ENCODE results near the gene ST3GAL4.

The ST3GAL4 gene

DNA sequence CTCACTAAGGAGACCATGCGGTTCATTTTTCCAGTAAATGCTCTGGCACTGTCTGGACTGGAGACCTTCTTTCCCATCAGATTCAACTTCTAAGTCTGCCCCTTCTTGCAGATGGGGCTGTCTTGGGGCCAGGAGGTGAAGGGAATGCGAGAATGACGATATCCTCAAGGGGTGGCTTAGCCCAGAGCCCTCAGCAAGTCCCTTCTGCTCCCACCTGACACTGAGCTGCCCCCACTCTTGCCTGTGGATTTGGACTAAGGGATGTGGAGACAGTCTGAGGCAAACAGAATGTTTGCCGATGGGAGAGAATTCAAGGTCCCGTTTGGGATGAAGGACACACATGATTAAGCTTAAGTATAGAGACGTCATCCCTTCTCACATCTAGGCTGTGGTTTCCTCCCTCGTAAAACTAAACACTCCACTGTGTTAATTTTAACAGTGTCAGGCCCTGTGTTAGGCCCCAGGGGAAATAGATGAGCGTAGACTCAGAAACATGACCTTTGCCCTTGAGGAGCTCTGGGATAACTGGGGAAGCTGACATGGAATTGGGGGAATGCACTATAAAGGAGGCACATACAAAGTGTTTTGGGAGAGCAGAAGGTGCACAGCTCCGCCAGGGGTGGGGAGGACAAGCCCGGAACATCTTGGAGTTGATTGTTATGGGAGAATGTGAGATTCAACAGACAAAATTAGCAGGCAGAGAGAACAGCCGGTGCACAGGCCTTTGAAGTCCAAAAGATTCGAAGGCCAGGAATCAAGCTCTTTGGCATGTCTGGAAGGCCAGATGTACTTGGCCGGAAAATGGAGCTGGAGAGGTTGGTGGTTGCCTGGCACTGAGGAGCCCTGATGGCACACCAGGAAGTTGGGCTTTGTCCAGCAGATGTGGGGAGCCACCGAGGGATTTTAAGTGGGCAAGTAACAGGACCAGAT is 71.6 kb downstream of the ST3GAL4 start:
- DNase-seq, result no peak

DNA sequence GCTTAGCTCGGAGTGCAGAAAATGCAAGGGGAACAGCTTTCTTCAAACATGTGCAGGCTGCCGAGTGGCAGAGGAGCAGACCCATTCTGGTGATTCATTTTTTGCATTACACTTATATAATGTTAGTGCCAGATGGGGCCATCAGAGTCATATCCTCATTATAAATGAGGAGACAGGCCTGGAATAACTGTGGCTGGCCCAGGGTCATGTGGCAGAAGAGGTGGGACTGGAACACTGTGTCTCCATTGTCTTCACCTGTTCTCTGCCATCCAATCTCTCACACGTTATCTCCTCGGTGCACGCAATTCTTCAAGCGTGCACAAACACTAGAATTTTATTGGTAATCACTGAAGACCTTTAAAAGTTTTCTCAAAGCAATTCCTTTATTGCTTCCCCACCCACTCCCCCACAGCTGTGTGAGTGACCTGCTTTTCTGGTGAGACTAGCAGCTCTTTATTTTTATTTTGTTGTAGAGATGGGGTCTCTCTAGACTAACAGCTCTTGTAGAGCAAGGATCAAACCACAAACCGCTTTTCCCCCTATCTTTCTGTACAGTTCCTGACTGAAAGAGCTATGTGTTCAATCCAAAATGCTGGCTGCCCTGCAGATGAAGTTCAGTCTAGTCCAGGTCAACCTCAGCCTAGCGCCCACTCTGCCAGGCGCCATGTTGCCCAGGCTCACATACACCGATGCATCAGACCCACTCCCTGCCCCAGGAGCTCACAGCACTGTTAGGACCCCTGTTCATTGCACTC is 75.3 kb downstream of the ST3GAL4 start:
- no peak for DNase-seq

DNA sequence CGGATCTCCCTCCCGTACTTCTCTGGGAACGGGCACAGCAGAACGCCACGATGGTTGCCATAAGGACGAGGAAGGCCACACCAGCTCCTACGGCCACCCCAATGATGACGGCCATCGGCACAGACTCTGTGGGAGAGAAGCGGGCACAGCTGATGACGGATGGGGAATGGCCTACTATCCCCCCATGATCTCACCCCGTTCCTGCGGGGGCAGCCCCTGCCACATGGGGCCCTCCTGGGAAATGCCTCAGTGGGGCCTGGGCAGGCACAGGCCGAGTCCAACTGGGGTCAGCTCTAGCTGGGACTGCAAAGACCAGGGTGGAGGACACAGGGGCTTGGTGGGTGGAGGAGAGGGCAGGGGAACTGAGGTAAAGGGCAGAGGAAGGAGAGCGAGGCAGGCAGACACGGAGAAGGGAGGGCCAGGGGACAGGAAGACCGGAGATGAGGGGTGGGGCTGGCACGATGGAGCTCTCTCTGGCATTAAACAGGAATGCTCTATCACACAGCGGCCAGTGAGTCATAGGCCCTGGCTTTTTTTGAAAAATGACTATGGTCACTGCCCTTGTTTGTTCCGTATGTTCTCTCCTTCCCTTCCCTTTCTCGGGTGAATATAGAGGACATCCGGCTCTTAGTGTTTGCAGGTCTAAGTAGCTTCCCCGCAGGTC is 76.0 kb downstream of the ST3GAL4 start:
- DNase-seq, result no peak

DNA sequence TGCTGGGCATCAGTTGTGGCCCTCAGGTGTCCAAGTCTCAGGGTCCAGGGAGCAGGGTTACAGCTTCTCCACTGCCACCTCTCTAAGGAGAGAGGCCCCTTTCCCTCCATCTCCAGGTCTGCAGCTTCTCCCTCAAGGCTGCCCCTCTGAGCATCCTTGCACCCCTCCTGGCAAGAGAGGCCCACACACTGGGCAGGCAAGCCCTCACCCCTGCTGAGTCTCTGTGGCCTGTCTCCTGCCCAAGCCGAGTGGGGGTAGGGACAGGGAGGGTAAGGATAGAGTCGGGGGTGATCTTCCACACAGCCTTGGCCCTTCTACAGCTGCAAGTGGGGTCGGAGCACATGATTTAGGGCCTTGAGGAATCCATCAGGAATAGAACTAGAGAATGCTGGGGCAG is 76.6 kb downstream of the ST3GAL4 start:
- no peak for DNase-seq

DNA sequence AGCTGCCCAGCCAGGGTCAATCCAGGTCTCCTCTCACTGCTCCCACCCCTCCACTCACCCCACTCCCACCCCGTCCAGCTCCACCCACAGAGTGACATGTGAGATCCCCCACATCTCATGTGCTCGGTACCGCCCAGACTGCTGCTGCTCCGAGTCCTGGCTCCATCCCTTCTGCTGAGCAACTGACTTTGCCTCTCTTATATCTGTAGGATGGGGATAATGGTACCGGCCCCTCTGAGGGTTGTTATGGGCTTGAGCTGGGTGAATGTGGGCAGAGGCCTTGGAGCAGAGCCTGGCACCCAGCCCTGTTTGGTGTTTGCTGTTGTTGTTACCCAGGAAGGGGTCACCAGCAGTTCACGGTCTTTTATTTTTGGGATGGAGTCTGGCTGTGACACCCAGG is 77.0 kb downstream of the ST3GAL4 start:
- no peak for DNase-seq

DNA sequence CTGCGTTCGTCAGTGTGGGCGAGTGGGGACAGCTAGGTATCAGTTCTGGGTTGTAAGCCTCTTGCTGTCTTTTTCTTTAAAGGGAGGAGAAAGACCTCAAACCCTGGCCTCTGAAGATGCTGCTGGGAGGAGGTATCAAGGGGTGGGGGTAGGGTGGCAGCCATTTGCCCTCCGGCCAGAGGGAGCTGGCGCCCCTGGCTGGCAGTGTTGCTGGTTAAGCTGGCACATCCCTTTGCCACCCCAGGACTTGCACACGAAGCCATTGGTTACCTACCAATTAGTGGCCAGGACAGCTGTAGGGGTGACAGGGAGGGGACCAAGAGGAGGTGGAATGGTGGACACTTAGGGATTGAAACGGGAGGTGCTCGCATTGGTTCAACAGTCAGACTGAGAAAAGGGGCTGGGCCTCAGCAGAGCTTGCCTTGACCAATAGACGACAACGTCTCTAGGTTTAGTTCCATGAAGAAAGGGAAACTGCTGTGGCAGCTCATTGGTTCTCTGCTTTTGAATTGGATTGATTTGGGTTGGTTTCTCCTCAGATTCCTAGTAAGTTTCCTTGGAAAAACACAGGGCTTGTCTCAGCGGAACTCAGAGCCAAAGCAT is 77.9 kb downstream of the ST3GAL4 start:
- DNase-seq, result no peak

DNA sequence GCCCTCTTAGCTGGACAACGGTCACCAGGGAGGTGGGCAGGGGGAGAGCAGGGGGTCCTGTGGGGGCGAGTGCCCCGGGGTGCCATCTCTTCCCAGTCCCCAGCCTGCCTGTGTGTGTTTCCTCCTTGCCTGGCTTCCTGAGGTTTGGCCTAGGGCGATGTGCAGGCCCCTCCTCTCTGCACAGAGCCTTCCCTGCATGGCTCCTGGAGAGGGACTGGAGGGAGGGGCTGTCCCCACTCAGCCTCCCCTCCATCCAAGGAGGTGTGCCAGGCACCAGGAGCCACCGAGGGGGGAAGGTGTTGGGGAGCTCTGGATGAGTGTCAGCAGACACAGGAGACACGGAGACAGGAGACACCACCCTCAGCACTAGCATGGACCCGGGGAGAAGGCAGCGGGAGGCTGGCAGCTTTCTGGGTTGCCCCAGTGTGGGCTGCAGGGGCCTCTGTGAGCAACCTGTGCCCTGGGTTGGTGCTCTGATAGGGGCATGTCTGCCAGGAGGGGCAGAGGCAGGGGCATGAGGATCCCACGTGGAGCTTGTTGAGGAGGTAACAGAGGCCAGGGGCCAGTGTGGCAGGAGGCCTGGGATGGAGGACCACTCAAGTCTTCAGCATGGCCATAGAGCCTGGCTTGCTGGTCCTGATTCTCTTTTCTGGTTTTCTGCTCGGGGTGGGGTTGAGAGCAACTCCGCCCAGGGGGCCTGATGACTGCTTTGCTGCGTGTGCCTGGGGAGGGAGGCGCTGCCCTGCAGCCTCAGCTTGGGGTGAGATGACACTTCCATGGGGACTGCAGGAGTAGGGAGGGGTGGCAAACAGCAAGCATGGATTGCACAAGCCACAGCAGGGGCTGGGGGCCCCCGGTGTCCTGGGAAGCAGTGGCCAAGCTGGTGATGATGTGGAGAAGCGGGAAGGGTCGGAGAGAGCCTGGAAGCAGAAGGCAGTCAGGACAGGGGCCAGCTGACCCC is 78.8 kb downstream of the ST3GAL4 start:
- DNase-seq, result no peak

DNA sequence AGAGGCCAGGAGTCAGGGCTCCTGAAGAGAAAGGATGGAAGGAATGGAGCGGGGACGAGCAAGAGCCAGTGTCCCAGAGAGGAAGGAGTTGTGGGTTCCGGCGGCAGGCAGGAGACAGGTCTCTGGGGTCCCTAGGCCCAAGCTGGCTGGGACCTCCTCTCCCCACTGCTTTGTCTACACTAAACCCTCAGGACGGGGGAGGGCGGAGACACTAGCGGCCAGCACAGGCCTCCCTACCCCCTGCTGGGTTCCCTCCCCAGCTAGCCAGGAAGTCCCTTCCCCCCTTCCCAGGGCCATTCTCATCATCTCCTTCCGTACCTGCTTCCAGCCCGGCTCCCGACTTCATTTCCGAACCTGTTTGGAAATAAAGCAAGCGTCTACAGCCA is 79.5 kb downstream of the ST3GAL4 start:
- DNase-seq, result no peak

DNA sequence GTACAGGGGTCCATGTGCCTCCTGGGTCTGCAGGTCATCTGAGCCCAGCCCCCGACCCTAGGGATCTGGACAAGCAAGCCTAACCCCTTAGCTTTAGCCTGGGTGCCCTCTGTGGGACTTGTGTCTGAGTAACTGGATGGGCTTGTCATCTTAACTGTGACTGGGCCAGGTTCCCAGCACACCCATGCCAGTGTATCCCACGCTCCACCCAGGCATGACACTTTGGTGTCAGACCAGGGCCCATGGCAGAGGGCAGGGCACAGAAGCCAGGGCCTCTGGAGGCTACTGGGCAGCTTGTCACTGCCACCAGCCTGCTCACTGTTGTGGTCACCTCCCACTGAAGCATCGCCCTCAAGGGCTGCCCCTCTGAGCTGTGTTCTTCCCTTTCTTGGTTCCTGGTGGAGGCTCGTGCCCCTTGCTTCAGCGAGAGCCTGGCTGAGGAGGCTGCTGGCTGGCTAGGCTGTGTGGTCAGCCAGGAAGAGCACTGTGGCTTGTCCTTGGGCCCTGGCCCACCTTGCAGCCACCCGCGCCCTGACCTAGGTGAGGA is 80.8 kb downstream of the ST3GAL4 start:
- DNase-seq, result peak; percentile 12 to 56 (median 30)

DNA sequence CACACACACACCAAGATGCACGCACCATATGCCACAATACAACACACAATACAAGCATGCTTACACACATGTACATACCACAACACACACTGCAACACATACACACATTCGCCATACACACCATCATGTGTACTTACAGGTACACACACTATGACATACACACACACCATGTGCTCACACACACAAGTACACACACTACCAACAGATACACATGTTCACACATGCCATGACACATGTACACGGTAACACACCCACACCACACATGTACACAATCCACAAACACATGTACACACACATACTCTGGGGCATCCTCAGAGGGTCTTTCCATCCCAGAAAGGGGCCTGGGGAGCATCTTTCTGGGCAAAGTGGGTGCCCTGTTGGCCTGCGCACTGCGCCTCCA is 82.2 kb downstream of the ST3GAL4 start:
- no peak for DNase-seq

DNA sequence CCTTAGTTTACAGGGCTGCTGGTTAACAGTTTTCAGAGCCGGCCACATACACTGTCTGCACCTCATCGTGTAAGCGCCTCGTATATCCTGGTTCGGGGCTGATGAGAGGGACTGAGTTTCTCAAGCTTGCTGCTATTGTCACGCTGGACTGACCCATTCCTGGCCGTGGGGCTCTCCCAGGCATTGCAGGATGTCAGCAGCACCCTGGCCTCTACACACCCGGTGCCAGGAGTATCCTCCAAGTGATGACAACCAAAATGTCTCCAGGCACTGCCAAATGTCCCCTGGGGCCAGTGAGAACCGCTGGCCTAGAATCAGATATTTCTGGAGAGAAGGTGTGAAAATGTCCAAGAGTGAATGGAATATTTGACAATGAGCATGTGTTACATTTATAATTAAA is 82.8 kb downstream of the ST3GAL4 start:
- DNase-seq, result no peak

DNA sequence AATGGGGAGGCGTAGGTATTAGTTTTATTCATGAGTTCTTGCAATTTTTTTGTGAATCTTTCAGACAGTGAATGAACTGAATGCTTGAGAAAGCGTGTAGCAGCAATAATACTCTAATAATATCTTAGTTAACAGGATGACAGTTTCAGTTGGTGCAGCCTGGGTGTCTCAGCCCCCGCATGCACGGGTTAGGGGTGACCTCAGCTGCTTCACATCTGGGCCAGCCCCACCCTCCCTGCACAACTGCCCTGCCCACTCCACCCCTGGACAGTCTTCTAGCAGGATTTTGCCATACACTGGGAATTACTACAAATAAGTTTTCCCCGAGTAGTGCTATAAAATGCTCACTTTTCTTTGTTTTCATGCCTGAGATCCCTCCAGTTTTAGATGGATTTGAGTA is 83.2 kb downstream of the ST3GAL4 start:
- DNase-seq, result peak; percentile 22 to 71 (median 47)

DNA sequence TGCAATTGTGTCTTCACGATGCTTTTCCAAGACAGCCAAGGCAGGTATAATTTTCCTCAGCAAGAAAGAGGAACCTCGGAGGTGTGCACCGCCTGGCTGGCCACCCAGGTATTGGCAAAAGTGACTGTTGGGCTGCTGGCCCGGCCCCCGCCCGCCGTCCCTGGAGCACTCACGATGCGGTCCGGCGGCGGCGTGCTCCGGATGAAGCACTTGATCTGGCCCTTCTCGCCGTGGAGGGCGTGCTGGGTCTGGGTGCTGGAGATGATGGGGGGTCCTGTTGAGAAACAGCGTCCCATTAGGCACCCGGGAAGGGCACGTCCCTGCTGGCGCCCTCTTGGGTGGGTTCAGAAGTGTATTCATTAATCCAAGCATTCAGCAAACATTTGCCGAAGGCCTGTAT is 84.8 kb downstream of the ST3GAL4 start:
- DNase-seq, result no peak

DNA sequence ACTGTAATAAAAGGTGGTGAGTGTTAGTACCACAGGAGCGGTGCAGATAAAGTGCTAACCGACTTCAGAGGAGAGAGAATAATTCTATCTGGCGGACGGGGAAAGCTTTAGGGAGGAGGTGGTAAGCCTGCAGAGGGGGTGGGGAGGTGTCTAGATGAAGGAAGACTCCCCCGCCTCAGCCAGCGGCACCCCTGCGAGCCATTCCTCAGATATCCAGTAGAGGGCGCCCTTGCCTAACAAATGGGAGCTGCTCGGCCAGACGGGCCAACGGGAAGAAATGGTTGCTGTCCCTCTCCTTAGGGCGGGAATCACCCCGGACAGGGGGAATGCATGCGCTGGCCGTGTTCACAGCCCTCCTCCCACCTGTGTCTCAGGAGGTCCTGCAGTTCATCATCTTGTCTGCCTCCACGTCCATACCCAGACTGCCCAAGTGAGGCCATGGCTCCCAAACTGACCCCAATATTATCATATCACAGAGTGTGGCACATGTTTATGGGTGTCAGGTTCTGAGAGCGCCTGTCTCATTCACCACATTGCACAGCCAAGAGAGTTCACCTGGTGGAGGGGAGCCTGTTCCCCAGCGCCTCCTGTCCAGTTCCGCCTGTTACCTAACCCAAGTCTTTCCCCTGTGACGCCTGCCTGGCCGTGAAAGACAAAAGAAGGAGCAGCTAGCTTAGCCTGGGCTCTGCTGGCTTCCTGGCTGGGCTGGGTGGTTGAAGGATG is 85.5 kb downstream of the ST3GAL4 start:
- DNase-seq, result peak; percentile 75 to 88 (median 82)

DNA sequence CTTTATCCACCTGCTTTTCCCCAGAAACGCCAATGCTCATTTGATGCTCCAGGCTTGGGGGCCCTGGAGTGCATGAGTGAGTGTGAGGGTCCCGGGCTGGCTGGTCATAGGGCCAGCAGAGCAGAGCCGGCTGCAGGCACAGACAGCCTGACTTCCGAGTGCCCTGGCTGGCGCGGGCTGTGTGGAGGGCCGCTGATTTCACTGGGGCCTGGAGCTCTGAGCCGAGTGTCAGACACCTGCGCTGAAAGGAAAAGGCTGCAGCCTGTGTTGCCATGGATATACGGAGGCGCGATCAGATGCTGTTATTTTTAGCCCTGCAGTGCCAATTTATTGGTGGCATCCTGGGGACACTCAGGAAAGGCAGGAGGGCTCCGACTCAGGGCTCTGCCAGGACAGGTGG is 87.6 kb downstream of the ST3GAL4 start:
- DNase-seq, result no peak

DNA sequence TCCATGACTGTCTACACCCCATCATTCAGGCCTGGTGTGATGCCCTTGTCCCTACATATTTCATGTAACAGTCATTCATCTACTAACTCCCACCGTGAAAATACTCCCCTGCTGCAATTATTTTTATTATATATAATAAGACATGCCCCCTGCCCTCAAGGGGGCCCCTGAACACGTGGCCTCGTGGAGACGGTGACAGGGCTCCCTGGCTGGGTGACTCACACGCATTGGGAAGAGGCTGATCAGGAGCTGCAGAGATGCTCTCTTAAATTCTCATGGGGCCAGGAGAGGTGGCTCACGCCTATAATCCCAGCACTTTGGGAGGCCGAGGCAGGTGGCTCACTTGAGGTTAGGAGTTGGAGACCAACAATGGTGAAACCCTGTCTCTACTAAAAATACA is 88.6 kb downstream of the ST3GAL4 start:
- DNase-seq, result no peak

DNA sequence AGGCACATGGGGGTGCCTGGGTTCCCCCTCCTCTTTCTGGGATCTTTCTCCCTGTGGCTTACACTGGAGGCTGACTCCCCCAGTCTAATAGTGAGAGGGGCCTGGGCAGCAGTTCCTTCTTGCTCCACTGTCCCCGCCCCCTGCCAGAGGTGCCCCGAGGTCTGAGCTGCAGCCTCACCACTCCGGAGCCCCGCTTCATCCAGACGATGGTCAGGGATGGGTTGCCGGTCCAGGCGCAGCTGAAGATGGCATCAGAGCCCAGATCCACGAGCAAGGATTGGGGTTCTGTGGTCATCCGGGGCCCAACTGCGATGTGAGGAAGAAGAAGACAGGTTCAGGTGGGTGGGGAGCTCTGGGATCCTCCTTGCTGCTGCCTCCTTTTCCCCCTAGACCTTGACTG is 91.1 kb downstream of the ST3GAL4 start:
- DNase-seq, result no peak

DNA sequence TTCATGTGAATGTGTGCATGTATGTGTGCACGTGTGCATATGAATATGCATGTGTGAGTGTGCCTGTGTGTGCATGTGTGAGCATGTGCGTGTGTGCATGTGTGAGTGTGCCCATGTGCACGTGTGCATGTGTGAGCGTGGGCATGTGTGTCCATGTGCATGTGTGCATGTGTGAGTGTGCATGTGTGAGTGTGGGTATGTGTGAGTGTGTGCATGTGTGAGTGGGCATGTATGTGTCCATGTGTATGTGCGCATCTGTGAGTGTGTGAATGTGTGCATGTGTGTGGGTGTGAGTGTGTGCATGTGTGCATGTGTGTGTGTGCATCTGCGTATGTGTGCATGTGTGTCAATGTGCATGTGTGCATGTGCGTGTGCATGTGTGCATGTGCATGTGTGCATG is 94.7 kb downstream of the ST3GAL4 start:
- no peak for DNase-seq

DNA sequence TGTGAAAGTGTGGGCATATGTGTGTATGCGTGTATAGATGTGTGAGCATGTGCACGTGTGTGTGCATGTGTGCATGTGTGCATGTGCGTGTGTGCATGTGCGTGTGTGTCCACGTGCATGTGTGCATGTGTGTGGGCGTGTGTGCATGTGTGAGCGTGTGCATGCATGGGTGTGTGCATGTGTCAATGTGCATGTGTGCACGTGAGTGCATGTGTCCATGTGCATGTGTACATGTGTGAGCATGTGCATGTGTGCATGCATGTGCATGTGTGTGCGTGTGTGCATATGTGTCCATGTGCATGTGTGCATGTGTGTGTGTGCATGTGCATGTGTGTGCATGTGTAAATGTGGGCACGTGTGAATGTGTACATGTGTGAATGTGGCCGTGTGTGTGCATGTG is 95.3 kb downstream of the ST3GAL4 start:
- no peak for DNase-seq

DNA sequence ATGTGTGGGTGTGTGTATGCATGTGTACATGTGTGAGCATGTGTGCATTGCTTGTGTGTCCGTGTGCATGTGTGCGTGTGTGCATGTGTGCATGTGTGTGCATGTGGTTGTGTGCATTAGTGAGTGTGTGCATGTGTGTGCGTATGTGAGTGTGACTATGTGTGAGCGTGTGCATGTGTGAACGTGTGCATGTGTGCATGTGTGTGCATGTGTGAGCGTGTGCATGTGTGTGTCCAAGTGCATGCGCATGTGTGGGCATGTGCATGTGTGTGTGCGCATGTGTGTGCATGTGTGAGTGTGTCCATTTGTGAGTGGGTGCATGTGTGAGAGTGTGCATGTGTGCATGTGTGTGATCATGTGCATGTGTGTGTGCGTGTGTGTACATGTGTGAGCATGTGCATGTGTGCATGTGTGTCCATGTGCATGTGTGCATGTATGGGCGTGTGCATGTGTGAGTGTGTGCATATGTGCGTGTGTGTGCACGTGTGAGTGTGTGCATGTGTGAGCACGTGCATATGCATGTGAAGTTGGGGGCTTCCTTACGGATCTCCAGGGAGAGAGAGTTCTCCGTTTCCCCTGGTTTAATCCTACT is 95.8 kb downstream of the ST3GAL4 start:
- DNase-seq, result no peak

Measured in suppressor macrophage (primary cell).